Gastrocnemius medialis (tissue), 4 donors: ENCODE results near the gene RTN4RL1.

Experiments used
- POLR2A ChIP-seq, 2 donors: fragments of 450-650 bp; IDR thresholded peaks; one replicate each; pipeline ENCODE4 v1.6.1; 2017; ENCODE audit warnings: antibody characterized with exemption in 2 of 2, mild to moderate bottlenecking in 2 of 2, moderate library complexity in 2 of 2
- TF ChIP-seq, protein P1 (sequence below), 5 experiments: fragments of 450-650 bp in 3 of 5; fragments of 200-600 bp in 2 of 5; sonication (generic) in 2 of 5; IDR thresholded peaks in 4 of 5; conservative IDR thresholded peaks in 1 of 5; 1 replicate in 4 of 5; 2 replicates in 1 of 5; pipeline ENCODE4 v1.5.1; 2016 to 2019; ENCODE audit warnings: antibody characterized with exemption in 5 of 5, mild to moderate bottlenecking in 3 of 5, moderate library complexity in 3 of 5

DNA sequence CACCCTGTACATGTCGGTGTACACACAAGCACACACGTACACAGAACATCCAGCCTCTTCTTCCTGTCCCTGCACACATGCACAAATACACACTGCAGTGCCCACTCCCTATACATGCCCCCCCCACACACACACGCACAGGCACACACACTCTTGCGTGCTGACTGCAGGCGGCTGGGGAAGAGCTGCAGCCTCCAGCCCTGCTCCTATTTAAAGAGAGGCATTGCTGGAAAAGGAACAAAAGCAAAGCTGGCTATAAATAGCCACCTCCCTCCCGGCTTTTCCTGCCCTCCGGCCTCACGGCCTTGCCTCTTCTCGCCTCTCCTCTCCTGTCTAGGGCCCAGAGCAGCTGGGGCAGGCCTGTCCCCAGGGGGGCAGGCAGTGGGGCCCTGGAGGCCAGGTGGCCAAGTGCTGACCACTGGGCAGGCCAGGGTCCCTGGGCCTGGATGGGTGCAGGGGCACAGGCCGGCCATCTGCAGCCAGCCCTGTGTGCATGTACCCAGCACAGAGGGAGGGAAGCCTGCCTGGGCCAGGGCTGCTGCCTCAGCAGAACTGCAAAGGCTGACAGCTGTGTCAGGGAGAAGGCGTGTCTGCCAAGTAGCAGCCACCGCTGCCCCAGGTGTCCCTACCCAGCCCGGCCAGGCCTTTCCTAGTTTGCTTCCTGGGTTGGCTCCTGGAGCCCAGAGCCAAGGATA lies 25.4 kb downstream of the RTN4RL1 start:
- TF ChIP-seq, protein P1, sequence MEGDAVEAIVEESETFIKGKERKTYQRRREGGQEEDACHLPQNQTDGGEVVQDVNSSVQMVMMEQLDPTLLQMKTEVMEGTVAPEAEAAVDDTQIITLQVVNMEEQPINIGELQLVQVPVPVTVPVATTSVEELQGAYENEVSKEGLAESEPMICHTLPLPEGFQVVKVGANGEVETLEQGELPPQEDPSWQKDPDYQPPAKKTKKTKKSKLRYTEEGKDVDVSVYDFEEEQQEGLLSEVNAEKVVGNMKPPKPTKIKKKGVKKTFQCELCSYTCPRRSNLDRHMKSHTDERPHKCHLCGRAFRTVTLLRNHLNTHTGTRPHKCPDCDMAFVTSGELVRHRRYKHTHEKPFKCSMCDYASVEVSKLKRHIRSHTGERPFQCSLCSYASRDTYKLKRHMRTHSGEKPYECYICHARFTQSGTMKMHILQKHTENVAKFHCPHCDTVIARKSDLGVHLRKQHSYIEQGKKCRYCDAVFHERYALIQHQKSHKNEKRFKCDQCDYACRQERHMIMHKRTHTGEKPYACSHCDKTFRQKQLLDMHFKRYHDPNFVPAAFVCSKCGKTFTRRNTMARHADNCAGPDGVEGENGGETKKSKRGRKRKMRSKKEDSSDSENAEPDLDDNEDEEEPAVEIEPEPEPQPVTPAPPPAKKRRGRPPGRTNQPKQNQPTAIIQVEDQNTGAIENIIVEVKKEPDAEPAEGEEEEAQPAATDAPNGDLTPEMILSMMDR (IDR thresholded peaks at IDR 0.05 in 4 of 5, conservative IDR thresholded peaks at IDR 0.05 in 1 of 5): no peak
- TF ChIP-seq POLR2A (IDR thresholded peaks at IDR 0.05): peak in 1 of 2 donors; percentile 46
